Esophagus squamous epithelium (tissue), 5 donors: ENCODE data around the gene TCEAL1. TPM values are rescaled to one million over a fixed set of nuclear protein-coding genes. Genes with fewer than 3 reads are reported as not detected.

Experiments used
- DNase-seq: peaks from one replicate; lab custom pipeline; 2025; lab: John Stamatoyannopoulos, UW
- H3K27ac ChIP-seq, 4 donors: fragments of 200-600 bp; sonication (generic); one replicate each; pipeline ENCODE4 v1.5.1; 2016 to 2019; ENCODE audit warnings: mild to moderate bottlenecking in 1 of 4
- H3K27me3 ChIP-seq, 4 donors: fragments of 200-600 bp; sonication (generic); 1 replicate in 3 of 4; 2 replicates in 1 of 4; pipeline versions ENCODE4 v1.5.1 to v1.6.0; 2017 to 2021; ENCODE audit warnings: antibody characterized with exemption in 1 of 4
- H3K36me3 ChIP-seq, 3 donors: fragments of 200-600 bp; sonication (generic); one replicate each; pipeline ENCODE4 v1.5.1; 2016 to 2019
- H3K4me1 ChIP-seq, 3 donors: fragments of 200-600 bp; sonication (generic); one replicate each; pipeline ENCODE4 v1.5.1; 2017 to 2019
- H3K4me3 ChIP-seq, 4 donors: fragments of 200-600 bp; sonication (generic); 1 replicate in 3 of 4; 2 replicates in 1 of 4; pipeline ENCODE4 v1.5.1; 2016 to 2019; ENCODE audit warnings: mild to moderate bottlenecking in 2 of 4, moderate library complexity in 1 of 4
- H3K9me3 ChIP-seq, 3 donors: fragments of 200-600 bp; sonication (generic); one replicate each; pipeline ENCODE4 v1.5.1; 2016 to 2019
- CTCF ChIP-seq, 6 experiments: fragments of 450-650 bp in 4 of 6; fragments of 200-600 bp in 2 of 6; sonication (generic) in 2 of 6; IDR thresholded peaks; one replicate each; pipeline ENCODE4 v1.5.1; 2016 to 2019; ENCODE audit warnings: antibody characterized with exemption in 6 of 6, mild to moderate bottlenecking in 4 of 6, moderate library complexity in 4 of 6
- POLR2A ChIP-seq, 4 donors: fragments of 450-650 bp; IDR thresholded peaks; one replicate each; pipeline ENCODE4 v1.6.1; 2017; ENCODE audit warnings: antibody characterized with exemption in 4 of 4, mild to moderate bottlenecking in 4 of 4, moderate library complexity in 3 of 4
- WGBS, 2 donors: methylation state at CpG; one replicate each; pipeline ENCODE4 v1.1.5; 2018; 5-methylcytosine and 5-hydroxymethylcytosine counted together
- intact Hi-C: fragments of 100-400 bp; cut with DNase I; formaldehyde crosslinking; loops from one replicate; pipeline ENCODE4 v1.15.0; 2022
- total RNA-seq, 4 donors: library from RNA; depleted of rRNA; stranded (reverse); fragments of >200 nt; gene quantifications; one replicate each; pipeline ENCODE4 v1.1.0, GENCODE V29; 2016
- donor health status: DM: yes; HTN: yes; CAD: no.

Gene TCEAL1
- total RNA-seq, 4 donors from 2014 or later = 10.9 to 89.6 (median 25.7) TPM

GRCh38 chrX:103678199-103678993 is 49.6 kb downstream of the TCEAL1 start:
- no peaks in the 10 kb centered on the region for H3K9me3 ChIP-seq
- WGBS, 2 donors = 68 to 82% methylated on average over 5 of the region's 5 CpGs
- TF ChIP-seq CTCF (IDR thresholded peaks at IDR 0.05) = no peak
- no peak for TF ChIP-seq POLR2A (IDR thresholded peaks at IDR 0.05)
- peaks cover 0 to 10% (median 0%) of the 10 kb centered on the region in 3 donors for H3K4me1 ChIP-seq
- no peaks in the 10 kb centered on the region for H3K27me3 ChIP-seq
- intact Hi-C loops = no loop called here
- DNase-seq = no peak
- H3K36me3 ChIP-seq = peaks cover 0 to 88% (median 0%) of the 10 kb centered on the region in 3 donors
- no peak overlapping the region for H3K27ac ChIP-seq
- H3K4me3 ChIP-seq = no peak overlapping the region

Other genes with a start within 250 kb of the TCEAL1 start
- 10 to 100 TPM in 1 of 4 donors, 1 to 10 TPM in 1, under 1 TPM in 2; 0.15 to 14.1 (median 1.0) TPM for gene RAB40A, start 109.5 kb upstream of the TCEAL1 start, total RNA-seq
- 100 to 1,000 TPM in 1 of 4 donors, 10 to 100 TPM in 2, 1 to 10 TPM in 1; 9.8 to 143 (median 36.8) TPM for gene TCEAL4, start 43.5 kb upstream of the TCEAL1 start, total RNA-seq
- gene TCEAL3, start 21.0 kb upstream of the TCEAL1 start, total RNA-seq = 10 to 100 TPM in 2 of 4 donors, 1 to 10 TPM in 2; 2.8 to 38.3 (median 11.3) TPM
- gene MORF4L2, start 57.7 kb downstream of the TCEAL1 start, total RNA-seq = 100 to 1,000 TPM; 189 to 240 (median 235) TPM
- gene TMEM31, start 81.9 kb downstream of the TCEAL1 start, total RNA-seq = not detected
- gene PLP1, start 147.9 kb downstream of the TCEAL1 start, total RNA-seq = 1 to 10 TPM in 2 of 4 donors, under 1 TPM in 2; 0.19 to 6.2 (median 3.1) TPM
- 1 to 10 TPM in 1 of 4 donors, under 1 TPM in 2, not detected in 1; 0.23 to 3.8 (median 0.35) TPM for gene RAB9B, start 203.3 kb downstream of the TCEAL1 start, total RNA-seq